ENCODE measurements around the gene MED12L. TPM values are rescaled to one million over a fixed set of nuclear protein-coding genes. Genes with fewer than 3 reads are reported as not detected.

Gene MED12L
- total RNA-seq, 4 donors from 2014 or later = under 0.01 to 0.34 (median 0.27) TPM

GRCh38 chr3:151346292-151346691 is 260.8 kb downstream of the MED12L start:
- TF ChIP-seq, protein P1, sequence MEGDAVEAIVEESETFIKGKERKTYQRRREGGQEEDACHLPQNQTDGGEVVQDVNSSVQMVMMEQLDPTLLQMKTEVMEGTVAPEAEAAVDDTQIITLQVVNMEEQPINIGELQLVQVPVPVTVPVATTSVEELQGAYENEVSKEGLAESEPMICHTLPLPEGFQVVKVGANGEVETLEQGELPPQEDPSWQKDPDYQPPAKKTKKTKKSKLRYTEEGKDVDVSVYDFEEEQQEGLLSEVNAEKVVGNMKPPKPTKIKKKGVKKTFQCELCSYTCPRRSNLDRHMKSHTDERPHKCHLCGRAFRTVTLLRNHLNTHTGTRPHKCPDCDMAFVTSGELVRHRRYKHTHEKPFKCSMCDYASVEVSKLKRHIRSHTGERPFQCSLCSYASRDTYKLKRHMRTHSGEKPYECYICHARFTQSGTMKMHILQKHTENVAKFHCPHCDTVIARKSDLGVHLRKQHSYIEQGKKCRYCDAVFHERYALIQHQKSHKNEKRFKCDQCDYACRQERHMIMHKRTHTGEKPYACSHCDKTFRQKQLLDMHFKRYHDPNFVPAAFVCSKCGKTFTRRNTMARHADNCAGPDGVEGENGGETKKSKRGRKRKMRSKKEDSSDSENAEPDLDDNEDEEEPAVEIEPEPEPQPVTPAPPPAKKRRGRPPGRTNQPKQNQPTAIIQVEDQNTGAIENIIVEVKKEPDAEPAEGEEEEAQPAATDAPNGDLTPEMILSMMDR (IDR thresholded peaks at IDR 0.05; ENCODE audit: low read depth) = no peak

GRCh38 chr3:151347432-151347831 is 262.0 kb downstream of the MED12L start:
- TF ChIP-seq, protein P1 (IDR thresholded peaks at IDR 0.05; ENCODE audit: low read depth) = no peak

- TF ChIP-seq, protein P1 (IDR thresholded peaks at IDR 0.05; ENCODE audit: low read depth) = no peak
Measured at GRCh38 chr3:151350656-151351055, 265.2 kb downstream of the MED12L start.

- TF ChIP-seq, protein P1 (IDR thresholded peaks at IDR 0.05; ENCODE audit: low read depth) = no peak
Measured at GRCh38 chr3:151351219-151351618, 265.8 kb downstream of the MED12L start.

GRCh38 chr3:151351648-151352047 is 266.2 kb downstream of the MED12L start:
- TF ChIP-seq, protein P1 (IDR thresholded peaks at IDR 0.05; ENCODE audit: low read depth) = no peak

GRCh38 chr3:151356794-151357462 is 271.5 kb downstream of the MED12L start:
- TF ChIP-seq, protein P1 (IDR thresholded peaks at IDR 0.05; ENCODE audit: low read depth) = no peak

DNA sequence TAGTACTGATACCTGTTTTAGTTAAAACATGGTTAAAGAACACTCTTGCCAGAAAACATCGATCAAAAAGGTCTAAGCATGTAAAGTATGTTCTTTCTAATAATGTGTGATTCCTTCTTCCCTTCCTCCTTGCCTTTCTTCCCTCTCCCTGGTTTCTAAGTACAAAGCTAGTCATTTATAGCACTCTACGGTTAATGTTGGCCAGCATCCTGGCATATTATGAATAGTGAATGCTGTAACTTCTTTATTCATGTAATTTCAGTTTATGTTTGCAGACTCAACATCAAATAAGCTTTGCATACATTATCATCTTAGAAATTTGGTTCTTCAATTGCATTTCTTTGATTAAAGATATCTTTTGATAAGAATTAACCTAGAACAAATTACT is 272.0 kb downstream of the MED12L start:
- TF ChIP-seq, protein P1 (IDR thresholded peaks at IDR 0.05; ENCODE audit: low read depth) = no peak
